IgD-negative memory B cell (primary cell): ENCODE measurements around the gene DNAJC28. TPM values are rescaled to one million over a fixed set of nuclear protein-coding genes. Genes with fewer than 3 reads are reported as not detected.
"Not testable (repeated sequence)": the region's sequence is repeated elsewhere in the genome, so short reads cannot be mapped to it uniquely, and the experiment has no call there.

Experiments
- H3K27ac Mint-ChIP-seq, 3 donors: one replicate each; pipeline ENCODE4 v1.8.0; 2020 to 2022; ENCODE audit warnings: mild to moderate bottlenecking in 3 of 3, mixed read lengths in 3 of 3, moderate library complexity in 1 of 3
- H3K27me3 Mint-ChIP-seq: one replicate; pipeline ENCODE4 v1.8.0; 2021; ENCODE audit warnings: mixed read lengths
- H3K36me3 Mint-ChIP-seq: one replicate; pipeline ENCODE4 v1.8.0; 2020; ENCODE audit warnings: mild to moderate bottlenecking, mixed read lengths
- H3K4me1 Mint-ChIP-seq, 3 donors: one replicate each; pipeline ENCODE4 v1.8.0; 2020 to 2022; ENCODE audit warnings: mixed read lengths in 3 of 3, mild to moderate bottlenecking in 1 of 3
- H3K4me3 Mint-ChIP-seq, 4 donors: one replicate each; pipeline ENCODE4 v1.8.0; 2020 to 2022; ENCODE audit warnings: mild to moderate bottlenecking in 4 of 4, mixed read lengths in 4 of 4, moderate library complexity in 3 of 4
- H3K9me3 Mint-ChIP-seq, 3 donors: one replicate each; pipeline ENCODE4 v1.8.0; 2020 to 2021; ENCODE audit warnings: mixed read lengths in 3 of 3, mild to moderate bottlenecking in 1 of 3
- polyA plus RNA-seq: library from polyadenylated mRNA; unstranded; fragments of 300-500 nt; fragmentation: Illumina TruSeq; gene quantifications from one replicate; pipeline ENCODE4 v1.2.3, GENCODE V29; 2021

Gene DNAJC28
- 0.21 TPM for polyA plus RNA-seq

- H3K36me3 Mint-ChIP-seq = no peaks in the 10 kb centered on the region
- H3K4me3 Mint-ChIP-seq = peak within 1 kb of the TSS; percentile 88 to 98 (median 94)
- no peaks in the 10 kb centered on the region for H3K9me3 Mint-ChIP-seq
- H3K27ac Mint-ChIP-seq = peak within 1 kb of the TSS; percentile 71 to 95 (median 84)
- peaks cover 1% of the 10 kb centered on the region for H3K27me3 Mint-ChIP-seq
- H3K4me1 Mint-ChIP-seq = peaks cover 5 to 10% (median 5%) of the 10 kb centered on the region in 3 donors
Measured at GRCh38 chr21:33491373-33492102, at the start of gene DNAJC28. TSS of gene DNAJC28 (minus strand) at chr21:33491716. CDS start at chr21:33489393, 2,323 bp downstream.

DNA sequence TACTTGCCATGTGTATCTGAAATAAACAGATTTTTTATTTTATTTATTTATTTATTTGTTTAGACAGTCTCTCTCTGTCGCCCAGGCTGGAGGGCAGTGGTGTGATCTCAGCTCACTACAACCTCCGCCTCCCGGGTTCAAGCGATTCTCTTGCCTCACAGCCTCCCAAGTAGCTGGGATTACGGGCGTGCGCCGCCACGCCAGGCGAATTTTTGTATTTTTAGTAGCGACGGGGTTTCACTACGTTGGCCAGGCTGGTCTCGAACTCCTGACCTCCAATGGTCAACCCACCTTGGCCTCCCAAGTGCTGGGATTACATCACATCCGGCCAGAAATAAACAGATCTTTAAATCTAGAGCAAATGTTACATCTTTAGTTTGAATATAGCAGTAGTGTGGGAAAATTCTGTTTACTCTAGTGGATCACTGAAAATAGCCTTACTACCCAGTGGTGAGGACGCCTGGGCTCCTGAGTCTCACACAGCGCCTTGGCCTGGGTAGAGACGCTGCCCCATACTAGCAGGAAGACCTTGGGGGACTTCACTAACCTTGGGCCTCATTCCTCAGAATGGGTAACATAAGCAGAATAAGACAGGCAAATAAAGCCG, 49.7 kb upstream of the DNAJC28 start:
- H3K36me3 Mint-ChIP-seq = peaks cover 10% of the 10 kb centered on the region
- no peaks in the 10 kb centered on the region for H3K27me3 Mint-ChIP-seq
- H3K4me3 Mint-ChIP-seq = peak overlapping the region; percentile 96 to 100 (median 98)
- H3K4me1 Mint-ChIP-seq = peaks cover 26 to 37% (median 33%) of the 10 kb centered on the region in 3 donors
- H3K27ac Mint-ChIP-seq = peak overlapping the region; percentile 98 to 100 (median 99)
- H3K9me3 Mint-ChIP-seq = no peaks in the 10 kb centered on the region

- Mint-ChIP-seq H3K36me3 (peaks cover 10% of the 10 kb centered on the region), H3K27me3 (no peaks in the 10 kb centered on the region), H3K4me3 (peak overlapping the region; percentile 92 to 100 (median 97)), H3K9me3 (no peaks in the 10 kb centered on the region), H3K4me1 (peaks cover 23 to 33% (median 28%) of the 10 kb centered on the region in 3 donors), H3K27ac (peak overlapping the region; percentile 90 to 99 (median 98))
Measured at GRCh38 chr21:33540711-33541104, 49.2 kb upstream of the DNAJC28 start.

DNA sequence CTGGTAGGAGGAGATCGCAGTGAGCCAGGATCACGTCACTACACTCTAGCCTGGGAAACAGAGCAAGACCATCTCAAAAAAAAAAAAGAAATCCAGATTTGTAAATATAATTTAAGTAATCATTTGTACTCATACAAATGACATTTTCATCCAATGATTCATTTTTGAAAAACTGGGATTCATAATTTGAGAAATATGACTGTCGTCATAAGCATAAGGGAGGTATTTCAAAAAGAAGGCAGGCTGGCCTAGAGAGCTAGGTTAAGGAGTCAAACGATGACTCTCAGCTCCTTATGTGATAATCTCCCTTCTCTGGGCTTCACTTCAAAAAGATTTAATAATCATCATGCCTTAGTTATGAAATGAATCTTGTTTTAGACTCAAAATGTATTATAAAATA, 48.1 kb upstream of the DNAJC28 start:
- Mint-ChIP-seq H3K4me1 (peaks cover 18 to 27% (median 25%) of the 10 kb centered on the region in 3 donors), H3K36me3 (peaks cover 10% of the 10 kb centered on the region), H3K27me3 (no peaks in the 10 kb centered on the region), H3K9me3 (no peaks in the 10 kb centered on the region), H3K4me3 (no peak overlapping the region), H3K27ac (no peak overlapping the region)

DNA sequence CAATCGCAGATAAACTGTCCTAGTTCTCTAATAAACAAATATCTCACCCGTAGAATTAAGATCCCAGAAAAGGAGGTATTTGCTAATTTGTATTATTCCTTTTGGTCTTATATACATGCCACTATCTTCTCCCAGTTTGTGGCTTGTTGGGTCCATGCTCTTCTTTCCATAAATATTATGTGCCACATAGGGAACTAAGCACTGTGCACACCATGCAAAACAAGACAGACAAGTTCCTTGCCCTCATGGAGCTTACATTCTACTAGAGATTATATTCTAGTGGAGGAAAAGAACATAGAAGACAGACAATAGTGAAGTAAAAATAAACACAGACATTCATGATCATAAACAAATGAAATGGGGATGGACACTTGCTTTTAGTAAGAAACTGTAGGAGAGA, 45.7 kb upstream of the DNAJC28 start:
- H3K36me3 Mint-ChIP-seq = peaks cover 12% of the 10 kb centered on the region

GRCh38 chr21:33531007-33531406, 39.5 kb upstream of the DNAJC28 start:
- H3K36me3 Mint-ChIP-seq = peaks cover 16% of the 10 kb centered on the region
- no peak overlapping the region for H3K27ac Mint-ChIP-seq
- peaks cover 0 to 1% (median 0%) of the 10 kb centered on the region in 3 donors for H3K4me1 Mint-ChIP-seq
- H3K27me3 Mint-ChIP-seq = no peaks in the 10 kb centered on the region
- H3K4me3 Mint-ChIP-seq = no peak overlapping the region
- H3K9me3 Mint-ChIP-seq = no peaks in the 10 kb centered on the region

More for the DNA sequence above, 45.7 kb upstream of the DNAJC28 start:
- Mint-ChIP-seq H3K27ac (peak overlapping the region in 1 of 3 donors; percentile 61), H3K4me3 (peak overlapping the region in 1 of 4 donors; percentile 71), H3K9me3 (no peaks in the 10 kb centered on the region), H3K4me1 (peaks cover 18 to 19% (median 19%) of the 10 kb centered on the region in 3 donors), H3K27me3 (no peaks in the 10 kb centered on the region)

DNA sequence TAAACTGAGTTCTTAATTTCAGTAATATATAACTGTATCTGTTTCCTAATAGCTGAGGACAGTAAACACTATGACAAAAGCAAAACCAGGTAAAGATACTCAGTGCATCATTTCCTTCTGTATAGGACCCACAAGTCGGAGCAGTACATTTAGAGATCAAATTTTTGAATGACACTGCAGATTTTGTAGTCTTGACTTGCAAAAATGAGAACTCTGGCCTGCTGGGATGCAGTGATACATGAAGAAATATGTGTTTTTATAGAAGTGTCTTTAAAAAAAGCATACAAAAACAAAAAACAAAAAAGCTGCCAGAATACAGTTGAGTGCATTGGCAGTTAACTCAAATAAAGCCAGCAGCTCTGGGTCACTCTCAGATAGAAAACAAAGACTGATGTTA, 31.4 kb upstream of the DNAJC28 start:
- peaks cover 7% of the 10 kb centered on the region for H3K36me3 Mint-ChIP-seq
- no peaks in the 10 kb centered on the region for H3K9me3 Mint-ChIP-seq
- H3K4me3 Mint-ChIP-seq = no peak overlapping the region
- H3K27me3 Mint-ChIP-seq = no peaks in the 10 kb centered on the region
- H3K27ac Mint-ChIP-seq = no peak overlapping the region
- H3K4me1 Mint-ChIP-seq = peaks cover 0 to 3% (median 0%) of the 10 kb centered on the region in 3 donors

DNA sequence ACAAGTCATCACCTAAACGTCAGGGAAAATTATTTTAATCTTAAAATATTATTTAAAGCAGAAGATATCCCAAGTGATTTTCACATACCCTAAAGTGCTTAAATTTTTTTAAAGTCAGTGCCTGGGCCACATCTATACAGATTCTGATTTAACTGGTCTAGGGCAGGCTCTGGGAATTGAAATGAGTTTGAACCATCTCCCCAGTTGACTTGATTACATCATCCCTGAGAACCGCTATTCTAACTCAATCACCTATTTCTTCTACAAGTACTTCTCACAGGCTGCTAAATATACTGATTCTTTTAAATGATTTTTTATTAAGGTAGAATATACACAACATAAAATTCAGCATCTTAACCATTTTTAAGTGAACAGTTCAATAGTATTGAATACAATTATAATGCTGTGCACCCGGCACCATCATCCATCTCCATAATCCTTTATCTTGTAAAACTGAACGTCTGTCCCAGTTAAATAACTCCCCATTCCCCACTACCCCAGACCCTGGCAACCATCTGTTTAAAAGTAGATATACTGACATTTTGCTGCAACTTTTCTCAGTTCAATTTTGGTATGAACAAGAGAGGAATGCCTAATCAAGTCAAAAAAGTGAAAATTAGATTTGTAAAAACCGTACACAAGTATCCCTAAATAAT, 30.9 kb upstream of the DNAJC28 start:
- peaks cover 7% of the 10 kb centered on the region for H3K36me3 Mint-ChIP-seq
- no peak overlapping the region for H3K27ac Mint-ChIP-seq
- H3K4me3 Mint-ChIP-seq = no peak overlapping the region

DNA sequence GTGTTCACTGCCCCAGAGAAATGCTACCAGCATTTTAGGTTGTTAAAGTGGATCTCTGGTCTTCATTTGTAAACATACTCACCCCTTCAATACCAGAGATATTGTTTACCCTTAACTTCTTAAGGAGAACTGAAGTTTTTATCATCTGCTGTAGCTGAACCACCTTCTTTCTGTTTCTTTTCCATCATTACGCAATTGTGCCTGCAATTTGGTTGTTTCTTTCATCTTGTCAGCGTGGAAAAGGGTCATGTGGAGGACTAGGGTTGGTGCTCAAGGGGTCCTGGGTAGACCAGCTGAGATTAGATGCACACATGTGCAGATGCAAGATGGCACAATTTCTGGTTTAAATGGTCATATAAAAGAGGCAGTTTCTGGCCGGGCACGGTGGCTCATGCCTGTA, 27.4 kb upstream of the DNAJC28 start:
- Mint-ChIP-seq H3K9me3 (no peaks in the 10 kb centered on the region), H3K4me1 (no peaks in the 10 kb centered on the region), H3K27ac (peak overlapping the region in 1 of 3 donors; percentile 48), H3K27me3 (no peaks in the 10 kb centered on the region), H3K36me3 (peaks cover 10% of the 10 kb centered on the region), H3K4me3 (no peak overlapping the region)

More for the DNA sequence above, 30.9 kb upstream of the DNAJC28 start:
- Mint-ChIP-seq H3K27me3 (no peaks in the 10 kb centered on the region), H3K4me1 (peaks cover 0 to 3% (median 0%) of the 10 kb centered on the region in 3 donors), H3K9me3 (no peaks in the 10 kb centered on the region)

GRCh38 chr21:33514229-33514628, 22.7 kb upstream of the DNAJC28 start:
- H3K4me3 Mint-ChIP-seq = no peak overlapping the region
- H3K27ac Mint-ChIP-seq = no peak overlapping the region
- H3K9me3 Mint-ChIP-seq = no peaks in the 10 kb centered on the region
- H3K36me3 Mint-ChIP-seq = peaks cover 13% of the 10 kb centered on the region
- H3K4me1 Mint-ChIP-seq = no peaks in the 10 kb centered on the region
- no peaks in the 10 kb centered on the region for H3K27me3 Mint-ChIP-seq

DNA sequence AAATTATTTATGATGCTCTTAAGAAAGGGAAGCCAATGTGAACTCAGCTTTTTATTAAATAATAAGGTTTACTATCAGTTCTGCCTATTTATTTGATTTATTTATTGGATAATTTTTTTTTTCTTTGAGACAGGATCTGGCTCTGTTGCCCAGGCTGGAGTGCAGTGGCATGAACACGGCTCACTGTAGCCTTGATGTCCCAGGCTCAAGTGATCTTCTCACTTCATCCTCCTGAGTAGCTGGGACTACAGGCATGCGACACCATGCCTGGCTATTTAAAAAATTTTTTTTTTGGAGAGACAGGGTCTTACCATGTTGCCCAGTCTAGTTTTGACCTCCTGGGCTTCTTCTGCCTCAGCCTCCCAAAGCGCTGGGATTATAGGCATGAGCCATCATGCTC, 21.0 kb upstream of the DNAJC28 start:
- peaks cover 16% of the 10 kb centered on the region for H3K36me3 Mint-ChIP-seq
- no peaks in the 10 kb centered on the region for H3K4me1 Mint-ChIP-seq
- no peak overlapping the region for H3K4me3 Mint-ChIP-seq
- no peak overlapping the region for H3K27ac Mint-ChIP-seq
- no peaks in the 10 kb centered on the region for H3K27me3 Mint-ChIP-seq
- no peaks in the 10 kb centered on the region for H3K9me3 Mint-ChIP-seq

DNA sequence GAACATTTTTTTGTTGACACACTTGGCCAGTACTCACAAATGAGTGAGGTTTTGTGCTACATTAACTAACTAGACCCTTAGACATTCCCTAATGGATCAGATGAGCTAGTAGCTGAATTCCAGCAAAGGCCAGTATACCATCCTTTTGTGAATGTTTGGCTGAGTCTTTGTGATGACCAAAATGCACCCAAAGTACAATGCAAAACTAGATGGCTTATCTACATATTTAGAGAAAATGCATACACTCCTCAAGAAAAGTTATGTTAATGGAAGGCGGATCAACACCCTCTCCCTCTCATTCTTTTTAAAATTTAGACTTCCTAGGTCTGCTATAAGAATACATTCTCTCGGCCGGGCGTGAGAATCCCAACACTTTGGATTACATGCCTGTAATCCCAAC, 20.1 kb upstream of the DNAJC28 start:
- H3K36me3 Mint-ChIP-seq = peaks cover 19% of the 10 kb centered on the region
- H3K27ac Mint-ChIP-seq = no peak overlapping the region
- H3K4me1 Mint-ChIP-seq = no peaks in the 10 kb centered on the region
- no peak overlapping the region for H3K4me3 Mint-ChIP-seq
- H3K9me3 Mint-ChIP-seq = peaks cover 0 to 5% (median 4%) of the 10 kb centered on the region in 3 donors
- H3K27me3 Mint-ChIP-seq = no peaks in the 10 kb centered on the region

DNA sequence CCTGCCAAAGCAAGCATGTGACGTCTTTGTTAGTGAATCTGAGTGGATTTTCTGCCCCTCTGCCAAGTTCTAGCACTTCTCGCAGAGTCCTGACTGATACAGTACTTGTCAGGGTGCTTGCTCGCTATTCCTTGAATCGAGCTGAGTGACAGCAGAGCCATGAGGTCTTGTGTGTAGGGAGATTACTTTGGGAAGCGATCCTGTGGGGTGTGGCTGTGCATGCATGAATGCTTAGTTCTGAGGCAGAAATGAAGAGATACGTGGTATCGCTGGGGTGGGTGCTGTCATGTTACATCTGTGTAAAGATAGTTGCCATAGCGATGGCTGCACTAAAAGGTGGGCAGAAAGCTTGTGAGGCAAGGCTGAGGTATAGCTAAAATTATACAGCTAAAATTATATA, 19.3 kb upstream of the DNAJC28 start:
- H3K27me3 Mint-ChIP-seq = no peaks in the 10 kb centered on the region
- H3K9me3 Mint-ChIP-seq = peaks cover 0 to 5% (median 4%) of the 10 kb centered on the region in 3 donors
- peak overlapping the region in 1 of 3 donors; percentile 80 for H3K27ac Mint-ChIP-seq
- H3K4me1 Mint-ChIP-seq = no peaks in the 10 kb centered on the region
- no peak overlapping the region for H3K4me3 Mint-ChIP-seq
- H3K36me3 Mint-ChIP-seq = peaks cover 16% of the 10 kb centered on the region

DNA sequence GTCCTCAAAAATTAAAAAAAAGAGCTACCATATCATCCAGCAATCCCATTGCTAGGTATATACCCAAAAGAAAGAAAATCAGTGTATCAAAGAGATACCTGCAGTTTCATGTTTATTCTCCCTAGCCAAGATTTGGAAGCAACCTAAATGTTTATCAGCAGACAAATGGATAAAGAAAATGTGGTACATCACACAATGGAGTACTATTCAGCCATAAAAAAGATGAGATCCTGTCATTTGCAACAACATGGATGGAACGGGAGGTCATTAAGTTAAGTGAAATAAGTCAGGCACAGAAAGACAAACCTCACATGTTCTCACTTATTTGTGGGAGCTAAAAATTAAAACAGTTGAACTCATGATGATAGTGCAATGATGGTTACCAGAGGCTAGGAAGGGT, 15.5 kb upstream of the DNAJC28 start:
- peaks cover 16% of the 10 kb centered on the region for H3K36me3 Mint-ChIP-seq
- not testable (repeated sequence) for H3K4me3 Mint-ChIP-seq, H3K9me3 Mint-ChIP-seq, H3K27me3 Mint-ChIP-seq, H3K4me1 Mint-ChIP-seq, H3K27ac Mint-ChIP-seq

DNA sequence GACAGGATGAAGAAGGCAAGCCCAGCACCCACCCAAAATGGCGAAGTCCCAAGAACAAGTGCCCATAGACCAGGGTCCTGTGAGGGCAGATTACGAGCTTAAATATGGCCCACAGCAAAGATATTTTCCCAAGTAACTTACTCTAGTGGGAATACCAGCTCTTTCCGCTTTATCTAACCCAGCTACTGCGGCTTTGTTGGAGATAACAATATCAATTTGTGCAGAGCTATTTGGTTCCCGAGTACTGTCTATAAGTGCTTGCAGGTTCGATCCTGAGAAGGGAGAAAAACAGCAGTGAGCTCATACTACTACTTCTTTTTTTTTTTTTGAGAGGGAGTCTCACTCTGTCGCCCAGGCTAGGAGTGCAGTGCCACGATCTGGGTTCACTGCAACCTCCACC, 14.3 kb upstream of the DNAJC28 start:
- H3K9me3 Mint-ChIP-seq = peaks cover 0 to 5% (median 4%) of the 10 kb centered on the region in 3 donors

More for the DNA sequence above, 14.3 kb upstream of the DNAJC28 start:
- H3K27me3 Mint-ChIP-seq = no peaks in the 10 kb centered on the region
- H3K27ac Mint-ChIP-seq = no peak overlapping the region
- peaks cover 16% of the 10 kb centered on the region for H3K36me3 Mint-ChIP-seq
- H3K4me3 Mint-ChIP-seq = no peak overlapping the region
- no peaks in the 10 kb centered on the region for H3K4me1 Mint-ChIP-seq
